GM19025 (cell line): ENCODE results near the gene ABI2.

Experiments used
- ATAC-seq: cut with Tn5 transposase; IDR thresholded peaks from one replicate; pipeline ENCODE4 v1.9.1; 2021; ENCODE audit warnings: mild to moderate bottlenecking, low read depth, moderate library complexity; ENCODE audit not compliant: unreplicated experiment

Gene ABI2

GRCh38 chr2:203463266-203463678 is 135.1 kb downstream of the ABI2 start:
- ATAC-seq = no peak

- no peak for ATAC-seq
Measured at GRCh38 chr2:203469546-203469945, 141.4 kb downstream of the ABI2 start.

- no peak for ATAC-seq
Measured at GRCh38 chr2:203470371-203470770, 142.2 kb downstream of the ABI2 start.

GRCh38 chr2:203471323-203471722 is 143.1 kb downstream of the ABI2 start:
- no peak for ATAC-seq

- no peak for ATAC-seq
Measured at GRCh38 chr2:203476881-203477280, 148.7 kb downstream of the ABI2 start.

GRCh38 chr2:203480623-203481022 is 152.4 kb downstream of the ABI2 start:
- no peak for ATAC-seq

- no peak for ATAC-seq
Measured at GRCh38 chr2:203484266-203485112, 156.3 kb downstream of the ABI2 start.

GRCh38 chr2:203489531-203489930 is 161.3 kb downstream of the ABI2 start:
- no peak for ATAC-seq

GRCh38 chr2:203490391-203490790 is 162.2 kb downstream of the ABI2 start:
- ATAC-seq = no peak

- no peak for ATAC-seq
Measured at GRCh38 chr2:203492965-203493364, 164.8 kb downstream of the ABI2 start.
